ENCODE results near the gene PNPLA3.

GRCh38 chr22:43991316-43992020 lies 67.9 kb downstream of the PNPLA3 start:
- TF ChIP-seq POLR2A (IDR thresholded peaks at IDR 0.05; ENCODE audit: extremely low read depth, insufficient read length) (no peak), CTCF (IDR thresholded peaks at IDR 0.05; ENCODE audit: low read depth, low read length) (no peak), MAX (IDR thresholded peaks at IDR 0.05; ENCODE audit: low read depth, low read length) (no peak)
